HG03175 (cell line): ENCODE data around the gene SLC35E2B.
"Not testable (repeated sequence)": the region's sequence is repeated elsewhere in the genome, so short reads cannot be mapped to it uniquely, and the experiment has no call there.

ENCODE experiments used
- ATAC-seq: cut with Tn5 transposase; IDR thresholded peaks from one replicate; pipeline ENCODE4 v1.9.1; 2021; ENCODE audit warnings: mild to moderate bottlenecking, moderate library complexity; ENCODE audit not compliant: unreplicated experiment

The SLC35E2B gene

GRCh38 chr1:1677718-1678580, 14.6 kb downstream of the SLC35E2B start:
- ATAC-seq = peak; percentile 76

- not testable (repeated sequence) for ATAC-seq
These were observed 16.5 kb downstream of the SLC35E2B start for GRCh38 chr1:1676087-1676486.

- ATAC-seq = not testable (repeated sequence)
These were observed 17.4 kb downstream of the SLC35E2B start for GRCh38 chr1:1675218-1675617.

- ATAC-seq = not testable (repeated sequence)
These were observed 17.8 kb downstream of the SLC35E2B start for GRCh38 chr1:1674806-1675205.

- ATAC-seq = no peak
These were observed 20.2 kb downstream of the SLC35E2B start for GRCh38 chr1:1672181-1672965.

- no peak for ATAC-seq
These were observed 21.1 kb downstream of the SLC35E2B start for GRCh38 chr1:1671365-1672119.

GRCh38 chr1:1670866-1671265, 21.7 kb downstream of the SLC35E2B start:
- no peak for ATAC-seq

GRCh38 chr1:1669468-1670440, 22.8 kb downstream of the SLC35E2B start:
- no peak for ATAC-seq

- no peak for ATAC-seq
These were observed 26.1 kb downstream of the SLC35E2B start for GRCh38 chr1:1666526-1666925.

GRCh38 chr1:1665815-1666251, 26.8 kb downstream of the SLC35E2B start:
- no peak for ATAC-seq

GRCh38 chr1:1664941-1665814, 27.4 kb downstream of the SLC35E2B start:
- no peak for ATAC-seq

GRCh38 chr1:1664318-1664717, 28.3 kb downstream of the SLC35E2B start:
- ATAC-seq = not testable (repeated sequence)

GRCh38 chr1:1662830-1663560, 29.6 kb downstream of the SLC35E2B start:
- ATAC-seq = not testable (repeated sequence)

GRCh38 chr1:1662392-1662791, 30.2 kb downstream of the SLC35E2B start:
- not testable (repeated sequence) for ATAC-seq

GRCh38 chr1:1658583-1659549, 33.7 kb downstream of the SLC35E2B start, which contains the start of gene CDK11B:
Gene CDK11B, minus strand, starts transcription at chr1:1659004. Its CDS starts 1,519 bp downstream, at chr1:1657485.
- peak; percentile 86 for ATAC-seq

- ATAC-seq = not testable (repeated sequence)
These were observed 44.3 kb downstream of the SLC35E2B start for GRCh38 chr1:1648265-1648664.
